Right atrium auricular region (tissue), 2 donors: ENCODE data around the gene MNT. TPM values are rescaled to one million over a fixed set of nuclear protein-coding genes. Genes with fewer than 3 reads are reported as not detected.

Experiments
- DNase-seq: peaks from one replicate; pipeline ENCODE4 v3.0.0-alpha.2; 2019; ENCODE audit warnings: low spot score
- H3K27ac ChIP-seq, 2 donors: fragments of 200-600 bp; sonication (generic); 1 replicate in 1 of 2; 2 replicates in 1 of 2; pipeline ENCODE4 v1.5.1; 2016 to 2019
- H3K27me3 ChIP-seq, 2 donors: fragments of 200-600 bp; sonication (generic); one replicate each; pipeline versions ENCODE4 v1.5.1 to v1.6.0; 2017 to 2019
- H3K36me3 ChIP-seq: fragments of 200-600 bp; sonication (generic); one replicate; pipeline ENCODE4 v1.5.1; 2016
- H3K4me1 ChIP-seq, 2 donors: fragments of 200-600 bp; sonication (generic); one replicate each; pipeline versions ENCODE4 v1.5.1 to v1.6.0; 2017 to 2019
- H3K4me3 ChIP-seq, 2 donors: fragments of 200-600 bp; sonication (generic); 1 replicate in 1 of 2; 2 replicates in 1 of 2; pipeline ENCODE4 v1.5.1; 2017 to 2019; ENCODE audit warnings: mild to moderate bottlenecking in 1 of 2, moderate library complexity in 1 of 2
- H3K9me3 ChIP-seq, 2 donors: fragments of 200-600 bp; sonication (generic); one replicate each; pipeline ENCODE4 v1.5.1; 2019
- CTCF ChIP-seq, 2 donors: fragments of 200-600 bp; sonication (generic); IDR thresholded peaks; one replicate each; pipeline ENCODE4 v1.5.1; 2019; ENCODE audit warnings: antibody characterized with exemption in 2 of 2
- total RNA-seq, 2 donors: library from RNA; depleted of rRNA; stranded (reverse); fragments of >200 nt; gene quantifications; one replicate each; pipeline ENCODE4 v1.1.0, GENCODE V29; 2016

MNT gene
- total RNA-seq, 2 donors from 2014 or later, result 3.7 to 7.7 TPM

GRCh38 chr17:2400474-2400866, 390 bp downstream of the MNT start:
- Histone ChIP-seq H3K36me3 (no peaks in the 10 kb centered on the region), H3K27ac (peak overlapping the region; percentile 99 to 100), H3K4me1 (peaks cover 0 to 69% of the 10 kb centered on the region in 2 donors), H3K4me3 (peak overlapping the region; percentile 82 to 90), H3K9me3 (no peaks in the 10 kb centered on the region), H3K27me3 (no peaks in the 10 kb centered on the region)
- no peak for DNase-seq
- TF ChIP-seq CTCF (IDR thresholded peaks at IDR 0.05), result no peak

GRCh38 chr17:2399572-2400473, 1.0 kb downstream of the MNT start:
- H3K27me3 ChIP-seq, result no peaks in the 10 kb centered on the region
- H3K9me3 ChIP-seq, result no peaks in the 10 kb centered on the region
- peak overlapping the region; percentile 82 to 90 for H3K4me3 ChIP-seq
- peak overlapping the region; percentile 99 to 100 for H3K27ac ChIP-seq
- TF ChIP-seq CTCF (IDR thresholded peaks at IDR 0.05), result no peak
- no peaks in the 10 kb centered on the region for H3K36me3 ChIP-seq
- DNase-seq, result peak; percentile 96
- peaks cover 0 to 69% of the 10 kb centered on the region in 2 donors for H3K4me1 ChIP-seq

- peak overlapping the region; percentile 99 to 100 for H3K27ac ChIP-seq
- DNase-seq, result no peak
- peaks cover 0 to 70% of the 10 kb centered on the region in 2 donors for H3K4me1 ChIP-seq
Measured at GRCh38 chr17:2398655-2399571, 1.9 kb downstream of the MNT start.

GRCh38 chr17:2398182-2398581, 2.7 kb downstream of the MNT start:
- DNase-seq, result no peak
- peaks cover 0 to 65% of the 10 kb centered on the region in 2 donors for H3K4me1 ChIP-seq
- no peaks in the 10 kb centered on the region for H3K9me3 ChIP-seq
- H3K36me3 ChIP-seq, result no peaks in the 10 kb centered on the region
- peak overlapping the region; percentile 82 to 90 for H3K4me3 ChIP-seq
- H3K27ac ChIP-seq, result peak overlapping the region; percentile 99 to 100
- no peaks in the 10 kb centered on the region for H3K27me3 ChIP-seq
- TF ChIP-seq CTCF (IDR thresholded peaks at IDR 0.05), result no peak

More at GRCh38 chr17:2398655-2399571, 1.9 kb downstream of the MNT start:
- H3K4me3 ChIP-seq, result peak overlapping the region; percentile 82 to 90
- H3K36me3 ChIP-seq, result no peaks in the 10 kb centered on the region
- no peaks in the 10 kb centered on the region for H3K9me3 ChIP-seq
- no peaks in the 10 kb centered on the region for H3K27me3 ChIP-seq
- no peak for TF ChIP-seq CTCF (IDR thresholded peaks at IDR 0.05)

- Histone ChIP-seq H3K9me3 (no peaks in the 10 kb centered on the region), H3K4me1 (peaks cover 0 to 59% of the 10 kb centered on the region in 2 donors), H3K27ac (peak overlapping the region; percentile 99 to 100), H3K36me3 (no peaks in the 10 kb centered on the region), H3K4me3 (peak overlapping the region; percentile 19 to 47), H3K27me3 (no peaks in the 10 kb centered on the region)
- TF ChIP-seq CTCF (IDR thresholded peaks at IDR 0.05), result no peak
- DNase-seq, result no peak
Measured at GRCh38 chr17:2397247-2398171, 3.4 kb downstream of the MNT start.
